ENCODE measurements around the gene KRT6B.

DNA sequence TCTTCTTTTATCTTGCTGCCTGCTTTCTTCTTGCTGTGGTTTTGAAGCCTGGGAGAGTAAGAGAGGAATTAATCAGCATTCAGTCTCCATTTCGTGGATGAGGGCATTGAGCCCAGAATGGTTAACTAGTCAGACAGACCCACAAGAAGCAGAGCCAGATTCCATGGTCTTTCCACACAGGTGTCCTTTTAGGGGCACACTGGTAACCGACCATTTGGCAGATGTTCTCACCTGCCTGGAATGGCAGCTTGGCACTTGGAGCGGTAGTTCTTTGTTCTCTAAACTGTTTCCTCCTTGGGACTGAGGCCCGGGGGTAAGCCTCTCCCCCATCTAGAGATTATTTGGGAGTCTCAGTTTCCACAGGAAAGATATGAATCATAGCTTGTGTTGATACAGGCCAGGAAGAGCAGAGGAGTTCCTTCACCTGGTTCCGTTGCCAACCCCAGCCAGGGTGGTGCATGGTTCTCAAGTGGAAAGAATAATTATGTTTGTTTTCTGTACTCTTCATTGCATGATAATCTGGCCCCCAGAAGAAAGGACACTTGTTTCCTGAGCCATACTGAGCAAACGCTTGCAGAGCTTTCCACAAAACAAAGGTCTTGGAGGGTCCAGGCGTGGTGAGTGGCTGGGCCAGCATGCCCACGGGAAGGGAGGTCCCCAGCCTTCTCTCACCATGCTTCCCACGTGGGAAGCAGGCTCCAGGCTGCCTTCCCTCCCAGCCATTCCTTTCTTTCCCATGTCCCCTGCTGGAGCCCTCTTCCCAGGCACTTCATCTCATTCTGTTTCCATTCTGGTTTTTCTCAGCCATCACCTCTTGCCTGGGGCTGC is 15.7 kb downstream of the KRT6B start:
- TF ChIP-seq, protein P1, sequence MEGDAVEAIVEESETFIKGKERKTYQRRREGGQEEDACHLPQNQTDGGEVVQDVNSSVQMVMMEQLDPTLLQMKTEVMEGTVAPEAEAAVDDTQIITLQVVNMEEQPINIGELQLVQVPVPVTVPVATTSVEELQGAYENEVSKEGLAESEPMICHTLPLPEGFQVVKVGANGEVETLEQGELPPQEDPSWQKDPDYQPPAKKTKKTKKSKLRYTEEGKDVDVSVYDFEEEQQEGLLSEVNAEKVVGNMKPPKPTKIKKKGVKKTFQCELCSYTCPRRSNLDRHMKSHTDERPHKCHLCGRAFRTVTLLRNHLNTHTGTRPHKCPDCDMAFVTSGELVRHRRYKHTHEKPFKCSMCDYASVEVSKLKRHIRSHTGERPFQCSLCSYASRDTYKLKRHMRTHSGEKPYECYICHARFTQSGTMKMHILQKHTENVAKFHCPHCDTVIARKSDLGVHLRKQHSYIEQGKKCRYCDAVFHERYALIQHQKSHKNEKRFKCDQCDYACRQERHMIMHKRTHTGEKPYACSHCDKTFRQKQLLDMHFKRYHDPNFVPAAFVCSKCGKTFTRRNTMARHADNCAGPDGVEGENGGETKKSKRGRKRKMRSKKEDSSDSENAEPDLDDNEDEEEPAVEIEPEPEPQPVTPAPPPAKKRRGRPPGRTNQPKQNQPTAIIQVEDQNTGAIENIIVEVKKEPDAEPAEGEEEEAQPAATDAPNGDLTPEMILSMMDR (IDR thresholded peaks at IDR 0.05), result no peak
- TF ChIP-seq EP300 (IDR thresholded peaks at IDR 0.05) (no peak), POLR2AphosphoS5 (IDR thresholded peaks at IDR 0.05) (no peak)
